COR-L47 (cell line): ENCODE results near the gene TXNDC8.
"Not testable (repeated sequence)": the region's sequence is repeated elsewhere in the genome, so short reads cannot be mapped to it uniquely, and the experiment has no call there.

Experiments used
- DNase-seq: peaks from one replicate; lab custom pipeline; 2025; lab: John Stamatoyannopoulos, UW

TXNDC8 gene

DNA sequence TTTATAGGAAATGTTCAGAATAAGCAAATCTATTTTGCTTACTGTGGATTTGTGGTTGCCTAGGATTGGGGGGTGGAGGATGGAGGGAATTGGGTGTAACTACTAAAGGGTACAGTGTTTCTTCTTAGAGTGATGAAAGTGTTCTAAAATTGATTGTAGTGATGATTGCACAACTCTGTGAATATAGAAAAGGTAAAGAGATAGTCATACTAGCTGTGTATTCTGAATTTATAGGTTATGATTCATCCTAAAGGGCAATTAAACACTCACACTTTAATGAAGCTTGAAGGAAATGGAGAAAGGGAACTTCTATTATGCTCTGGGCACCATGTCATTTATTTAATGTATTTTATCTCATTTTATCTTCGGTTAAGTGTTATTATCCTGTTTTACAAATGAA lies 9.9 kb downstream of the TXNDC8 start:
- DNase-seq = no peak

DNA sequence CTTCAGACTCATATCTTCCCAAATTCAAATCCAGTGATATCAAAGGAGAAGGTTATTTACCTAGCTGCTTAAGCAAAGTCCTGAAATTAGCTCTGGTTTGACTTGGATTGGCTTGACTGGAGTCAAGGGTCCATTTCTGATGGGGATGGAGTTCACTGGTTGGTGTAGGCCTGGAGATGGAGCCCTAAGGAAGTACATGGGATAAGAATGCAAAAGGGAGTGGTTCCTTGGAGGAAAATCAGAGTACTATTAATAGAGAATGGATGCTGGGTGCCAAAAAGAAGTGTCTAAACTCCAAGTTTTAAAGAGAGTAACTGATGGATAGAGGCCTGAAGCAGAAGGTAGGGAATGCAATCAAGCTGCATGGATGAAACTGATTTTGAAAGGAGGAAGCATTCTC lies 13.8 kb downstream of the TXNDC8 start:
- no peak for DNase-seq

DNA sequence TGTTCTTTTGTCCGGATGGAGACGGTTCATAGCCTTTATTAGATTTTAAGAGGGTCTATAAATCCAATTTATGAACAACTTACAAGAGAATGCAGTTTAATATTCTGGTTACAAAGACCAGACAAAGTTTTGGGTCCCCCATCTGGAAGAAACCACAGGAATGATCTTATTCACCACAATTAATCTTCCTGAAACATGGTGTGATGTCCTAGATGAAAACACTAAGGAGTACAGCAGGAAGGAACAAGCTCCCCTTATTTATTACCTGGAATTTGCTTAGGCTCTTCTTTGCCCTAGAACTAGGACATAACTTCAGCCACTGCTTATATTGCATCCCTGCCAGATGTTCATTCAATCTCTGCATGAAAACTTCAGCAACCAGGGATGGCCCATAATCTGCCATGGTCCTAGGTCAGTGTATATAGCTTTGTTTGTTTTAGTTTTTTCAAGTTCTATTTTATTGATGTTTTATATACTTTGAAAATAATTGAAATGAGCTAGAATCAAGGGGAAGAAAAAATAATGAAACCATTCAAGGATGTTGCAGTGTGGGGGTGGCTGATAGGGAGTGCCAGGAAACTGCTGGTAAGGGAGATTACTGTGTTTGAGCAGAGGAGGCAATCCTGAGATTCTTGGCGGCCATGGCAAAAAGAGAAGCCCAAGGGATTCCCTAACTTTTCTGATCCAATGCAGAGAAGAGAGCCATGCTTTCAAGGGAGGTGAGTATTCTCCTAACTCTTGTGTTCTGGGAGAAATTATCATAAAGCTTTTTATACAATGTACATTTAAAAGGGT lies 16.8 kb downstream of the TXNDC8 start:
- no peak for DNase-seq

DNA sequence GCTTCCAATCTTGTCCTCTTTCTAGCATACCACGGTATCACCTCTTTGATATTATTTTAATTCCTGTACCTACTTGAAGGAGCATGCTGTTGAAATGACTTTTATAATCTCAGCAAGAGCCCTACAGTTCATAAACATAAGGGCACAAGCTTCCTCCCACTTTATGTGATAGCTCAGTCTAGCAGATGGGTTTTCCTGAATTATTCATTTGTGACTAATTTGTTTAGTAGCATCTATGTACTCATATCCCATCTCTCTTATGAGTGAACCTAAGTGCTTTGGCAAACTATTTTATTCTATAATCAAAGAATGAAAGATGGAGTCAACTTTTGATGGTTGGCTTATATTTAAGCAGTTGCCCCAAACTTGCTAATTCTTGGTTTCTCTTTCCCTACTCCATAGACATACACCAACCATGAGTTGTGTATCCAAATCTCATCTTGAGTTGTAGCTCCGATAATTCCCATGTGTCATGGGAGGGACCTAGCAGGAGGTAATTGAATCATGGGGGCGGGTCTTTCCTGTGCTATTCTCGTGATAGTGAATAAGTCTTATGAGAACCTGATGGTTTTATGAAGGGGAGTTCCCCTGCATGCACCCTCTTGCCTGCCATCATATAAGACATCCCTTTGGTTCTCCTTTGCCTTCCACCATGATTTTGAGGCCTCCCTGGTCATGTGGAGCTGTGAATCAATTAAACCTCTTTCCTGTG lies 17.7 kb downstream of the TXNDC8 start:
- DNase-seq = no peak

DNA sequence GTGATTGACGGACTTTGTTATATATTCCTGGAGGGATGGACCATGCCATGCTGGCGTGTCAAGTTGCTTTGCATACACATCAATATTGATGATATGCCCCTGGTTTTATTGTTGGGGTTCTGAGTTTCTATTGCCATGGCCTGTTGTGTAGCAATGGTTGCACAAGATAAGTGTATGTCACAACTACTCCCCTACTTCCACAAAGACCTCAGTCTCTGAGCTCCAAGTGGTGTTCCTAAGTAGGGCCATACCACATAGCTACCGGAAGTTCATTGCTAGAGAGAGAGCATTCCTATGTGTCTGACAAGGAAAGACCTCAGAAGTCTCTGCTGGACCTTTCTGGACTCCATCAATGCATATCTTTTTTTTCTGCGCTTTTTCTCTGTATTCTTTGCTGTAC lies 19.8 kb downstream of the TXNDC8 start:
- DNase-seq = no peak

DNA sequence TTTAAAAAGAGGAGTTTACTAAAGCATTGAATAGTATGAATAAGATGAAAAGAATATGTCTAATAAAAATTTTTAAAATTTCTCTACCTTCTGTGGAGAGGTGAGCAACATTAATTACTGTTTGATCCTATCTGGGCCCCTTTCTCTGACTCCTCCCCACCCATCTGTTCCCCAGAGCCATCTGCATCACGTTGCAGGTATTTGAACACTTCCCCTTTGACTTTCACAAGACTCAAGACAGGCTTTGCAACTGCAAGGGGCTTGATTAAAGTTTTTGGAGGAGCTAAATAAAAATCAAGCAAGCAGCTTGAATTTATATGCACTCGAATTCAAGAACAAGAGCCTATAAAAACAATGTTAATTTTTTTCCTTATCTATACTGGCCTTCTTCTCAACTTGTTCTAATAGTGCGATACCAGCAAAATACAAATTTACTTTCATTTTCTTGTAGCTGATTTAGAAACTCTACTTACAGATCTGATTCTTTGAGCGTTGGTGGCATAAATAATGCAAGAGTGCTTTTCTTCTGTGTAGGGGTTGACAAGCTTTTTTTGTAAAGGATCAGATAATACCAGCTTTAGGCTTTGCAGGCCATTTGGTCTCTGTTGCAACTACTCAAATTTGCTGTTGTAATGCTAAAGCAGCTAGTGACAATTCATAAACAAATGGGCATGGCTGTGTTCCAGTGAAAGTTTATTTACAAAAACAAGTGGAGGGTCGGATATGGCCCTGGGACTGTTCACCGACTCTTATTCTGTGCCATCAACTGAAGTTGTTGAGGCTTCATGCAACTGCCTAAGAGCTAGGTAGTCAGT lies 21.2 kb downstream of the TXNDC8 start:
- no peak for DNase-seq

DNA sequence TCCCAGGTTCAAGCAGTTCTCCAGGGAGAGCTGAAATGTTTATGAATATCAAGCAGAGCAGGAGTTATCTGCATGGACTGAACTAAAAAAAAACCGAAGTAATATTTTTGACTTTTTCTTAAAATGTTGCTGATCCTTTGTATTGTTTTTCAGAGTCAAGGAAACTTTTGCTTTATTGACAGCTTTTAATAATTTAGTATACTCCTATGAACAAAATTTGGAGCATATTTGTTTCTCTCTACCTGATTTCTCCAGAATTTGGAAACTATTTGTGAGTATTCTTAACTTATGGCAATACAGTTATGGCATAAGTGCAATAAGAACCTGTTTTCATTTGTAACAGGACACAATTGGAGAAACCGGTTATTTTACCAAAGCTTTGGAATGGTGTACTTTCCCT lies 25.7 kb downstream of the TXNDC8 start:
- DNase-seq = not testable (repeated sequence)

DNA sequence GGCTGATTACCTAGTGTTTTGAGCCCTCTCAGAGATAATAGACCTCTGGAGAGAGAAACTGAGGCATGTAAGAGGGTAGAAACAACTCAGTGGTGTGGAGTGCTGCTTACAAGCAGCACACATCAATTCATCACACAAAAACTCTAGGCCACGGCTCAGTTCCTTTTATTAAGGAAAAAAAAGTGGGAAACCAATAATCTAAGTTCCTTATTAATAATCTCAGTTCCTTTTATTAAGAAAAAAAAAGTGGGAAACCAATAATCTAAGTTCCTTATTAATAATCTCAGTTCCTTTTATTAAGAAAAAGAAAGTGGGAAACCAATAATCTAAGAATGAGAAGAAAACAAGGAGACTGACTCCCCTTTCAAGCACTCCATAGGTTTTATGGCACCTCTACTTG lies 28.0 kb downstream of the TXNDC8 start:
- DNase-seq = no peak

DNA sequence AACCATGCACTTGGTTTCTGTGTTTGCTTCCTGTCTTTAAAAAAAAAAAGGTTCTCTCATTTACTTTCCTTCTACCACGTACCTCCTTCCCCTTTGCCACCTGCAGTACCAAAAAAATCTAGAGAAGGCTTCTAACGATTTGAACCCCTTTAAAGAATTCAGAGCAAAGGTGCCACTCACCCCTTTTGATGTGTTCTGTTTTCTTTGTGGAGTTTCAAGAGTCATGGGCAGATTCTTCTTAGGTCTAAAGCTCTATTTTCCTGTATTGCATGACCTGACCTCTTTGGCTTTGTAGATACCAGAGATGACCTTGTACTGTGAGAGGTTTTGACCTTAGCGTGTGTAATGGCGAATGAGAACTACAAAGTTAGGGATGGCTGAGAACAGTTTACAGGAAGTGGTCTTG lies 29.0 kb downstream of the TXNDC8 start:
- DNase-seq = no peak

DNA sequence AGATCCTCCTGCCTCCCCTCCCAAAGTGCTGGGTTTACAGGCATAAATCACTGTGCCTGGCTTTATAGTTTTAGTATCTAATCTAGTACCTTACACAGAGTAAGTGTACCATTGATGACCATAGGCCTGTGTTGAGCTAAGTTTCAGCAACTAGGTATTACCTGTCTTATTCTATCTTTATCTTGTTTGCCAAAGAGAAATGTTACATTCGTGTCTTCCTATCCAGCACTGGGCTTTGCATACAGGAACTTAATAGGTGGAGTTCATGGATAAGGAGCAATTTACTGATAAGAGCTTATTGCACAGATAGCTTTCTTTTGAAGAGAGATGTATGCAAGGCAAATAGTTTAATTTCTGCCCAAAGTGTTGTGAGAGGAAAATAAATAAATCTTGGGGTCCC lies 30.5 kb downstream of the TXNDC8 start:
- no peak for DNase-seq

DNA sequence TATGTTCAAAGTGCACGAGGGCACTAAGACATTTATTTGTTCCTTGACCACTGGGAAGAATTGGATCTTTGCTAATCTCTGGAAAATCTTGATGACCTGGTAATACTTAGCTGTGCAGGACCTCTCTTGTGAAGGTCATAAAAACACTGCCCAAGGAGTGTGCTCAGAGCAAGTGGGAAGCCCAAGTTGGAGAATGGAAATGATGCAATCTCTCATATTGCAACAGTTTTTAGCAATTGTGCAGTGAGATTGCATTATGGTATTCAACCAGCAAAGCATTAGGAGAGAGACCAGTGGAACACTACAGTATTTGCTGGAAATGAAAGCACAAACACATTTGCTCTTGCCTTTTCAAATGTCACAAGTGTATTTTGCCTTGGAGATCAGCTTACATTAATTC lies 34.5 kb downstream of the TXNDC8 start:
- no peak for DNase-seq

DNA sequence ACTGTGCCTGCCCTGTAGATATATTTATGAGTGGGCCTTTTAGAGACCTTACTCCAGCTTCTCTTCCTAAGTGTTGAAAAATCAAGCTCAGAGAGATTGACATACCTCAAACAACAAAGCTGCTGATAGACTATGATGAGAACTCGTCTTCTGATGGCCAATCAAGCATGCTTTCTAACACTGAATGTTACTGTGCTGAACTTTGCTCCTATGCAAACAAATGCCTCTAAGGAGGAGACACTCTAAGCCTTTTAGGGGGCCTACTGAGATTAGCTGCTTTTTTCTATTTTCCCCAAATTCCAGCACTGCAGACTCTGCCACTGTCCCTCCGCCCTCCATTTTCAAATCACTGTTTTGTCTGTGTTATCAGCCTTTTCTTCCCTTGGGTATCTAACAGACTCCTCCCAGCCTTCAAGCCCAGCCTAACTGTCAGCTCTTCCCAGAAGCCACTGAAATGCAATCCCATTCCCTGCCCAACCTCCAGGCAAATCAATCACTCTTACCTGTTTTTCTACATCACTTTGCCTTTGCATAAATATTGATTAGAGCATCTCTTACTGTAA lies 39.5 kb downstream of the TXNDC8 start:
- no peak for DNase-seq

DNA sequence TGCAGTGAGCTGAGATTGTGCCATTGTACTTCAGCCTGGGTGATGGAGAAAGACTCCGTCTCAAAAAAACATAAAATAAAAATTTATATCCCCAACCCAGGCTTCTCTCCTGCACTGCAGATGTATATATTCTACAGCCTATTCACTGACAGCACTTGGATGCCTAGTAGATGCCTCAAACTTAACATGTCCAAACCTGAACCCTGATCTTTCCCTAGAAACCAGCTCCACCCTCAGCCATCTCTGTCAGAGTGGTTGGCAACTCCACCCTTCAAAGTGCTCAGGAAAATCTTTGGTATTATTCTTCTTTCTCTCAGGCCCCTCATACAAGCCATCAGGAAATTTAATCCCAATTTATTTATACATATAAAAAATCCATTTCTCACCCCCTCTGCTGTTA lies 44.4 kb downstream of the TXNDC8 start:
- DNase-seq = no peak

DNA sequence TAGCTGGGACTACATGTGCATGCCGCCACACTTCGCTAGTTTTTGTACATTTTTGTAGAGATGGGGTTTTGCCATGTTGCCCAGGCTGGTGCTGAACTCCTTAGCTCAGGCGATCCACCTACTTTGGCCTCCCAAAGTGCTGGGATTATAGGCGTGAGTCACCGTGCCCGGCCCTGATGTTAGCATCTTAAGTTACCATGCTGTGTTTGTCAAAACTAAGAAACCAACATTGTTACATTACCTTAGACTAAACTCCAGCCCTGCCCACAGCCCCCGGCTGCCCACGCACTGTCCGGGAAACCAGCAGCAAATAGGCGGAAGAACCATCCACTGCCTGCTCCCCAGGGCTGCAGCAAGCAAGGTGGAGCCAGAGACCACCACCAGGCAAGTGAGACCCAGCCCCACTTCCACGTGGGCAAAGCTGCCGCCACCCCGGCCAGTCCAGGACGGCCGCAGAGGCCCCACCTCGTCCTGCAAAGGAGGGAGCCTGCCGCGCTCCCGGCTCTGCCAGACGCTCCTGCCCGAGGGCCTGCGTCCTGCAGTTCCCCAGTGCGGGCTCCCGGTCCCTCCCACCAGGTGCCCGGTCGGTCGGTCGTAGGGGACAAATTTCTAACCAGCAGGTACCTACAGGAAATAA lies 45.6 kb downstream of the TXNDC8 start:
- no peak for DNase-seq

DNA sequence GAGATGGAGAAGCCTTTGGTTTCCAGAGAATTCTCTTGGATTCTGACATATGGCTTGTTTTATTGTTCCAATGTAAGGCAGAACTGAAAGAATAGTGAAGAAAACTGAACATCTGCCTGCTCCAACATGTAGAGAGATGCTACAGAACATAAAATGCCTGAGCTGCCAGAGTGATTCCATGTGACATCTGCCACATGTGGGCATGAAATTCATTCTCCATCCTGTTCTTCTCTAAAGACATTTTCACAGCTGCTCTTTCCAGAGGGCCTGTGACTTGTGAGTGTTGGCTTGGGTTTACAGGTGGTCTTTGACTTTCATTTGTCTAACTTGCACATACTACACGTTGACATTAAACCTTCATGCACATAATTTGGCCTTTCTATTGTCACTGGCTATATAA lies 47.7 kb downstream of the TXNDC8 start:
- DNase-seq = no peak

DNA sequence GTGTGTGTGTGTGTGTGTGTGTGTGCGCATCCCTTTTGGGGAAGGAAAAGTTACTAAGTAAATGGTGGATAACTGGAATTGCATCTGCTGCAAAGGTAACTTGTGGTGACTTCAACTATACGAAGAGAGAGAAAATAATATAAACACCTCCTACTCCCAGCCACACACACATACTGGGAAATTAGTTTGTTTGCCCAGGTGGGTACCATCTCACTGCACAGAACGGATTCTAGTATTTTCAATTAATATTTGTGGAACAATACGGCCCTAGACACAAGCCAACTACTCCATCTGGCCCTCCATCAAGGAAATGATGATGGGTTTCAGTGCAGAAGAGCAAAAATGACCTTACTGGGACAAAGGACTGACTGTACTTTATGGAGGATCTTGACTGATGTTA lies 49.2 kb downstream of the TXNDC8 start:
- DNase-seq = no peak

DNA sequence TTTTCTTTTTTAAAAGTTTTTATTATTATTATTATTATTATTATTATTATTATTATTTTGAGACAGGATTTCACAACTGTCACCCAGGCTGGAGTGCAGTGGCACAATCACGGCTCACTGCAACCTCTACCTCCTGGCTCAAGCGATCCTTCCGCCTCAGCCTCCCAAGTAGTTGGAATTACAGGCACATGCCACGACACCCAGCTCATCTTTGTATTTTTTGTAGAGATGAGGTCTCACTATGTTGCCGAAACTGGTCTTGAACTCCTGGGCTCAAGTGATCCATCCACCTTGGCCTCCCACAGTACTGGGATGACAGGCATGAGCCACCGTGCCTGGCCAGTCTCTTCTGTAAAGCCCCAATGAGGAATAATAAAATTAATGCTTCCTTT lies 50.4 kb downstream of the TXNDC8 start:
- no peak for DNase-seq

DNA sequence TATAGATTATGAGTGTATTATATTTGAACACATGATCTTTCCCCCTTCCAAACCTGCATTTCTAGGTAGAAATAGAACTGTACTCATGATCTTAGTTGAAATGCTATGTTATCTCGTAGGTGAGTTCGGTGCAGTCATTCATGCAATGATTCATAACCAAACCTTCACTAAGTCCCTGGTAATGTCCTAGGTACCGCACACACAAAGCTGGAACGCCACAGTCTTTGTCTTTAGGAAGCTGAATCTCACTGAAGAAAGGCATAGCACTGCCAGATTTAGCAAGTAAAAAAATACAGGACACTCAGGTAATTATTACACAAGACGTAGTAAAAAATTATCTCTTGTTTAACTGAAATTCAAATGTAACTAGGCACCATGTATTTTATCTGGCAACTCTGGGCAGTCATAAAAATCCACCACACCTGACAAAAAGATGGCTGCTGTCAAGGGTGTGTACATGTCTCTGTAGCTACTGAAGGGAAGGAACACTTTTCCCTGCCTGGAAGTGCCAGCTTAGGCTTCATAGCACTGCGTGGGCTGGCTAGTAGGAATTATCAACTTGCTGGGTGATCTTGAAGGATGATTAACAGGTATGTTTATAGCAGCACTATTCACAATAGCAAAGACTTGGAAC lies 53.3 kb downstream of the TXNDC8 start:
- no peak for DNase-seq

DNA sequence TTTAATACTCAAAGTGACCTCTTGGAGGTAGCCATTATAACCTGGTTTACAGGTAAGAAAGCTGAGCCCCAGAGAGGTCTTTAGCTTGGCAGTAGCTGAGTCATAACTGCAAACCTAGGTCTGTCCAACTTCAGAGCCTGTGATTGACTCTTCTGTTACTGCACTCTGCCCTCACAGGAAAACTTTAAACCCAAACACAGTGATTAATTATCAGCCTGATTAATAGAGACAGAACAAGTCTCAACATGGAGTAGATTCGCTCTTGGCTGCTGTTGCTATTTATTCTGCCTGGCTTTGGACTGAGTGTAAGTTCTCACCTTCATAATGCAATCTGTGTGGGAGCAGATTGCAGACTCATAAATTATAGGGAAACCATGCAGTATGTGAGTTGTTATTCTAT lies 53.9 kb downstream of the TXNDC8 start:
- DNase-seq = no peak

DNA sequence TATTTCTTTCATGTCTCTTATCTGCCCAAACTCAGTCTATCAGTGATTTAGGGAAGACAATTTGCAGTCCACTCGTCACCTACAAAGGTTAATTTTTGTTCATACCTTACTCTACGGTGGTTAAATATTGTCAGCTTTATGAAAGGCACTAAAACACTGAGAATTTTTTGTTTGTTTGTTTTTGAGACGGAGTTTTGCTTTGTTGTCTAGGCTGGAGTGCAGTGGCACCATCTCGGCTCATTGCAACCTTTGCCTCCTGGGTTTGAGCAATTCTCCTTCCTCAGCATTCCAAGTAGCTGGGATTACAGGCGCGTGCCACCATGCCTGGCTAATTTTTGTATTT lies 55.0 kb downstream of the TXNDC8 start:
- no peak for DNase-seq

DNA sequence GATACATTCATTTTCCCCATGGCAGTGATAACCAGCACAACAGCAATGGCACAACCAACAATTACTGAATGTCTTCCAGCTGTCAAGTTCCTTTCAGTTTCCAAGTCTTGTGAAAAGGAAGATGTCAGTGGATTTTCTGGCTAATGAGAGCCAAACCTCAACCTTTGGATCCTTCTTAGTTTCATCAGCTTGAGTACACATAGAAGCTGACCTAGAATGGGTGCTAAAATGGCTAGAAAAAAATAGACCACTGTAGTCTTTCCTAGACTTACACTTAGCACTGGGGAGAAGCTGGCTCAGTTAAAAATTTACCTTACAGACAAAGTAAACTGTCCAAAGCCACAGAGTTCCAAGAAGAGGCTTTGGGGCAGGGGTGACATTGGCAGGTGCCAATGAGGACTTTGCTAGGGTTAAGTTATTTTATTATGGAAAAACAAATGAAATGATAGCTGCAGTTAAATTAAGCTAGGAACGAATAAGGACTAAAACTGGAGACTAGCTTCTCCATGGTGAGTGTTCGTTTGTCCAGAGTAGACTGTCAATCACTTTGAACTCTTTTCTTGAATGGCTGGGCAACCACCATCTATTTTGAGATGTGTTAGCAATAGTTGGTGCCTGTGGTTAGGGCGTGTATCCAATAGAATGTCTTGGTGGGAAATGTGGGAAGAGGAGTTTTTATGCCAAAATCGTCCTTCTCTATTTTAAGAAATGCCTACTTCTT lies 55.5 kb downstream of the TXNDC8 start:
- DNase-seq = no peak
